Pancreas (tissue), 10 donors: ENCODE results near the gene SHC2. TPM values are rescaled to one million over a fixed set of nuclear protein-coding genes. Genes with fewer than 3 reads are reported as not detected.
"Not testable (repeated sequence)": the region's sequence is repeated elsewhere in the genome, so short reads cannot be mapped to it uniquely, and the experiment has no call there.

Experiments
- ATAC-seq, 4 donors: fragments of 200-7000 bp; cut with Tn5 transposase; one replicate each; pipeline versions ENCODE4 v1.8.0 to v1.9.1; 2020; ENCODE audit warnings: mild to moderate bottlenecking in 4 of 4, moderate library complexity in 4 of 4
- DNase-seq, 6 donors: peaks; one replicate each; pipeline ENCODE4 v3.0.0-alpha.2; 2020
- FAIRE-seq: peaks from 2 replicates; lab custom pipeline; 2012; peaks lifted over from hg19 to GRCh38; lab: Jason Lieb, UNC
- H3K27ac ChIP-seq, 4 donors: fragments of 200-600 bp; sonication (generic); 1 replicate in 3 of 4; 2 replicates in 1 of 4; pipeline versions ENCODE4 v1.5.0 to v1.8.0; 2020
- H3K27me3 ChIP-seq, 4 donors: fragments of 200-600 bp; one replicate each; pipeline ENCODE4 v1.8.0; 2021
- H3K36me3 ChIP-seq, 3 donors: fragments of 200-600 bp; sonication (generic) in 1 of 3; one replicate each; pipeline versions ENCODE4 v1.5.0 to v1.8.0; 2020 to 2021
- H3K4me1 ChIP-seq, 3 donors: fragments of 200-600 bp; one replicate each; pipeline ENCODE4 v1.8.0; 2021
- H3K4me3 ChIP-seq, 4 donors: fragments of 200-600 bp; sonication (generic) in 2 of 4; one replicate each; pipeline versions ENCODE4 v1.5.0 to v1.8.0; 2020 to 2021
- H3K9me3 ChIP-seq, 4 donors: fragments of 200-600 bp; one replicate each; pipeline ENCODE4 v1.8.0; 2021
- CTCF ChIP-seq, 4 donors: fragments of 200-600 bp; sonication (generic) in 3 of 4; IDR thresholded peaks; one replicate each; pipeline versions ENCODE4 v1.5.0 to v1.8.0; 2021; ENCODE audit warnings: antibody characterized with exemption in 4 of 4
- WGBS, 2 donors: extraction: QIAGEN DNeasy Blood & Tissue Kit; methylation state at CpG; one replicate each; pipeline ENCODE4 v1.1.7; 2013; 5-methylcytosine and 5-hydroxymethylcytosine counted together
- intact Hi-C, 3 donors: fragments of 100-400 bp; cut with DNase I; formaldehyde crosslinking; loops; one replicate each; pipeline versions ENCODE4 v1.11.1 to v1.14.2; 2022
- polyA plus RNA-seq, 2 donors: library from polyadenylated mRNA; stranded (reverse); fragments of 200-250 nt; gene quantifications; one replicate each; pipeline ENCODE4 v1.2.3, GENCODE V29; 2013
- total RNA-seq, 6 donors: library from RNA; stranded (reverse); fragmentation: NEBNext Ultra II Directional in 4 of 6; extraction: Animal tissue kit (Norgen Biotek cat#: 25700) in 4 of 6; gene quantifications; one replicate each; pipeline versions ENCODE4 v1.2.1 to v1.2.4, GENCODE V29; 2021 to 2023
- donor health status: healthy with polysubstance abuse.
- donor health status: DM: no; HTN: no; CAD: no; lungs with moderate emphysema.
- donor health status: DM: no; HTN: no; CAD: no.
- donor health status: control.
- donor health status: control.
- donor health status: Bipolar disorder and iron deficiency.
- donor health status: DM: yes; HTN: yes; CAD: no.
- donor health status: DM: no; HTN: no; CAD: no.
- donor health status: DM: no; HTN: no; CAD: no.
- donor health status: DM: yes; HTN: yes; CAD: no.

SHC2 gene
- total and polyA plus RNA-seq, 8 donors: 76.2 to 382 (median 111) TPM

DNA sequence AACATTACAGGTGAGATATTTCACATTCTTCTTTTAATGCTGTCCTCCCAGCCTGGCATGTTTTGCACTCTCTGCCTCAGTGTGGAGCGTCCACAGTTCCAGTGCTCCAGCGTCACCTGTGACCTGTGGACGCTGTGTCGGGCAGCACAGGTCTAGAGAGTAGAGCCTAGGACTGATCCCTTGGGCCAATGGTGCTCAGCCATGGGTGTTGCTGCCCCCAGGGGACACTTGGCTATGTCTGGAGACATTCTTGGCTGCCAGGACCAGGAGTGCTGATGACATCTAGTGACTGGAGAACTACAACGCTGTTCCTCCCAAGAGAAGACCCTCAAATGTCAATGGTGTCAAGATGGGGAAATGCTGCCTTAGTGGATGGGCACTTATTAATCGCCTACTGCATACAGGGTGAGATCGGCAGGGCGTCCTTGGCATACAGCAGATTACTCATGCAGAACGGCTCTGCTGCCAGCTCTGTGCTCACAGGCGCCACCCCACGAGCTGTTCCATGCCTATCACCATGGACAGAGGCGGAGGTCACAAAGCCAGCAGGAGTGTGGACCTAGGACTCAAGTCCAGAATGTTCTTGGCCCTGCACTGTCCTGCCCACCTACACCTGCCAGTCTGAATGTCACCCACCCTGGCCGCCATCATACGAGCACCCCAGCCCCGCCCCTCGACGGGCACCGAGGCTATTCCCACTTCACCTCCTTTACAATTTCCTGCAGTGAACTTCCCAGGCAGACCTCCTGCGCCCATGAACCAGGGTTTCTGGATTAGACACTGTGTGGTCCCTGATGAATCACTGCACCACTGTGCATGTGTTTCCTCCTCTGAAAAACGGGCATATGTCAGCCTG, 21.6 kb upstream of the SHC2 start:
- no peaks in the 10 kb centered on the region for H3K4me1 ChIP-seq
- H3K27ac ChIP-seq: no peak overlapping the region
- no peaks in the 10 kb centered on the region for H3K36me3 ChIP-seq
- no peak overlapping the region for H3K4me3 ChIP-seq
- WGBS, 2 donors: 40 to 46% methylated on average over 20 of the region's 20 CpGs
- no peak for FAIRE-seq
- TF ChIP-seq CTCF (IDR thresholded peaks at IDR 0.05): no peak
- intact Hi-C loops: no loop called here
- peak in 1 of 6 donors; percentile 61 for DNase-seq
- no peaks in the 10 kb centered on the region for H3K9me3 ChIP-seq
- peak in 1 of 4 donors; percentile 14 for ATAC-seq
- no peaks in the 10 kb centered on the region for H3K27me3 ChIP-seq

GRCh38 chr19:481100-481499, 20.3 kb upstream of the SHC2 start:
- H3K4me1 ChIP-seq, H3K27me3 ChIP-seq, H3K36me3 ChIP-seq, intact Hi-C loops, ATAC-seq, H3K4me3 ChIP-seq, FAIRE-seq, H3K9me3 ChIP-seq, DNase-seq, H3K27ac ChIP-seq: not testable (repeated sequence)
- WGBS, 2 donors: 78 to 90% methylated on average over 3 of the region's 3 CpGs

- peak; percentile 94 to 98 (median 96) for ATAC-seq
- peak overlapping the region in 2 of 4 donors; percentile 23 to 28 for H3K4me3 ChIP-seq
- DNase-seq: peak; percentile 75 to 91 (median 87)
- peak; percentile 30 to 58 (median 49) for TF ChIP-seq CTCF (IDR thresholded peaks at IDR 0.05)
- intact Hi-C loops: no loop called here
- 17 to 23% methylated on average over 36 of the region's 36 CpGs for WGBS, 2 donors
- no peaks in the 10 kb centered on the region for H3K36me3 ChIP-seq
- H3K27ac ChIP-seq: no peak overlapping the region
- H3K4me1 ChIP-seq: no peaks in the 10 kb centered on the region
- no peak for FAIRE-seq
- no peaks in the 10 kb centered on the region for H3K9me3 ChIP-seq
- no peaks in the 10 kb centered on the region for H3K27me3 ChIP-seq
Observed at GRCh38 chr19:480016-480855, 19.4 kb upstream of the SHC2 start.

DNA sequence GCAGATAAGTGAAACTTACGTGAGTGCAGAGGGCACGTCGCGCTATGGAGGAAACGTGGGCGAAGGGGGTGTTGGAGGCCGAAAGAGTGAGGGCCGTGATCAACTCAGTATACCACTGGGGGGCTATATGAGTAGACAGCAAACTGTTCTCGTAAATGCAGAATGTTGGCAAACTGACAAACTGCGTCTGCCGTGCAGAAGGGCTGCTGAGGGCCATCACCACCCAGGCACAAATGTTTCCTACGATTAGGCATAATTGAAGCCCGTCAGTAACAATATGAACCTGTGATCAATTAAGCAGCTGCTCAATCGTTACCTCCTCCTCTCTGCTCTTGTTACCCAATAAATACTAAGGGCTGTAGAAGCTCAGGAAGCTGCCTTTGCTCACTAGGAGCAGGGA, 18.1 kb upstream of the SHC2 start:
- no peak for TF ChIP-seq CTCF (IDR thresholded peaks at IDR 0.05)
- ATAC-seq (no peak), DNase-seq (peak in 1 of 6 donors; percentile 25), FAIRE-seq (no peak)
- no peaks in the 10 kb centered on the region for H3K9me3 ChIP-seq
- H3K4me1 ChIP-seq: no peaks in the 10 kb centered on the region
- no peak overlapping the region for H3K27ac ChIP-seq
- H3K36me3 ChIP-seq: no peaks in the 10 kb centered on the region
- no peak overlapping the region for H3K4me3 ChIP-seq
- intact Hi-C loops: no loop called here
- H3K27me3 ChIP-seq: no peaks in the 10 kb centered on the region
- WGBS, 2 donors: 67 to 75% methylated on average over 14 of the region's 14 CpGs

DNA sequence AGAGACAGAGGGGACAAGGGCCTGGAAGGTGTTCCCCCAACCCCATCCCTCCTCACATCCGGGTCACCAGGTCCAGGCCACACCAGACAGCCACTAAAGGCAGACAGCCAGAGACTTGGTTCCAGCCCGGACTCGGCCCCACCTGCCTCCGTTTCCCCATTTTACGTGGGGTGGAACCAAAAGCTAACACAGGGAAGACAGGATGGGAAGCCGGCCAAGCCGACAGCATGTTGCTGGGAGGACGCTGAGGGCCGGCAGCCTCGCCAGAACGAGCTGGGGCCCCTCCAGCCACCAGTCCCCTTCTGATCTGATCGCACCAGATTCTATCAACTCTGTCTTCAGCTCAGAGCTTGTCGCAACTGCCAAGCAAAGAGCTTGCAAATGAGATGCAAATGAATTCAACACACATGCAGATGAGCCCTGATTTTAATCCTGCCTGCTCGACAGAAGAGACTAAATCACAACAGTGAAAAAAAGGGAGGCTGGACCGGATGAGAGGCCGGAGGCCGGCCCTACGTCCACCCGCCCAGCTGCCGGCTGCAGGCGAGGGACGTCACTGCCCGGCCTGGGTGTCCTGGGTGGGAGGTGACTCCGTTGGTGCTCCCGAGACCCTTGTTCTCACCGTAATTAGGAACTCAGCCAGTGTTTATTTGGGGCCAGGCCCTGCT, 17.5 kb upstream of the SHC2 start:
- no peaks in the 10 kb centered on the region for H3K9me3 ChIP-seq
- no peaks in the 10 kb centered on the region for H3K4me1 ChIP-seq
- no peak overlapping the region for H3K4me3 ChIP-seq
- no peaks in the 10 kb centered on the region for H3K36me3 ChIP-seq
- 75 to 77% methylated on average over 26 of the region's 26 CpGs for WGBS, 2 donors
- no peak overlapping the region for H3K27ac ChIP-seq
- no peaks in the 10 kb centered on the region for H3K27me3 ChIP-seq
- no peak for FAIRE-seq
- TF ChIP-seq CTCF (IDR thresholded peaks at IDR 0.05): no peak
- intact Hi-C loops: no loop called here
- no peak for ATAC-seq
- no peak for DNase-seq
